GM12801 (cell line): ENCODE data around the gene NCS1.

Experiments used
- CTCF ChIP-seq: IDR thresholded peaks from one replicate; pipeline ENCODE4 v1.5.1; 2011; ENCODE audit warnings: control low read depth; ENCODE audit not compliant: insufficient read length; ENCODE audit errors: extremely low read depth

NCS1 gene

GRCh38 chr9:130243015-130243881 lies 71.0 kb downstream of the NCS1 start:
- TF ChIP-seq CTCF, result peak; percentile 68

- no peak for TF ChIP-seq CTCF
These were observed 71.6 kb downstream of the NCS1 start for GRCh38 chr9:130243882-130244170.

- TF ChIP-seq CTCF, result no peak
These were observed 72.5 kb downstream of the NCS1 start for GRCh38 chr9:130244548-130245165.

- no peak for TF ChIP-seq CTCF
These were observed 73.3 kb downstream of the NCS1 start for GRCh38 chr9:130245474-130245873.

- no peak for TF ChIP-seq CTCF
These were observed 73.9 kb downstream of the NCS1 start for GRCh38 chr9:130246126-130246525.

GRCh38 chr9:130254747-130255630 lies 82.8 kb downstream of the NCS1 start:
- no peak for TF ChIP-seq CTCF

- no peak for TF ChIP-seq CTCF
These were observed 83.5 kb downstream of the NCS1 start for GRCh38 chr9:130255631-130256134.
